Fibroblast of villous mesenchyme (primary cell): ENCODE measurements around the gene METTL21A. TPM values are rescaled to one million over a fixed set of nuclear protein-coding genes. Genes with fewer than 3 reads are reported as not detected.

ENCODE experiments used
- DNase-seq: peaks from one replicate; pipeline ENCODE4 v3.0.0-alpha.2; 2010; ENCODE audit warnings: low read depth
- H3K4me3 ChIP-seq: 2 replicates; pipeline ENCODE4 v1.5.1; 2011; ENCODE audit warnings: low read depth, mild to moderate bottlenecking, low read length
- CTCF ChIP-seq: IDR thresholded peaks from 2 replicates; pipeline ENCODE4 v1.5.1; 2012; ENCODE audit warnings: low read depth, mild to moderate bottlenecking, low read length; ENCODE audit not compliant: insufficient read depth
- total RNA-seq: library from RNA; depleted of rRNA; stranded (reverse); fragments of >200 nt; gene quantifications from 2 replicates; pipeline ENCODE4 v1.2.3, GENCODE V29; 2012

METTL21A gene
- total RNA-seq, 1 donor, result 13.0 TPM

- no peak overlapping the region for H3K4me3 ChIP-seq
- no peak for TF ChIP-seq CTCF
- no peak for DNase-seq
Observed at GRCh38 chr2:207594731-207595130, 30.5 kb downstream of the METTL21A start.

- no peak overlapping the region for H3K4me3 ChIP-seq
- TF ChIP-seq CTCF, result no peak
- DNase-seq, result no peak
Observed at GRCh38 chr2:207594264-207594663, 30.9 kb downstream of the METTL21A start.

GRCh38 chr2:207593277-207593676 is 31.9 kb downstream of the METTL21A start:
- TF ChIP-seq CTCF, result no peak
- DNase-seq, result no peak
- no peak overlapping the region for H3K4me3 ChIP-seq

GRCh38 chr2:207589143-207589542 is 36.1 kb downstream of the METTL21A start:
- DNase-seq, result no peak
- no peak for TF ChIP-seq CTCF
- H3K4me3 ChIP-seq, result no peak overlapping the region

- H3K4me3 ChIP-seq, result no peak overlapping the region
- DNase-seq, result no peak
- no peak for TF ChIP-seq CTCF
Observed at GRCh38 chr2:207587305-207587704, 37.9 kb downstream of the METTL21A start.

- DNase-seq, result no peak
Observed at GRCh38 chr2:207584952-207585351, 40.2 kb downstream of the METTL21A start.

More at GRCh38 chr2:207584952-207585351, 40.2 kb downstream of the METTL21A start:
- H3K4me3 ChIP-seq, result no peak overlapping the region
- no peak for TF ChIP-seq CTCF
